GM12892 (cell line): ENCODE data around the gene AGBL5.
"Not testable (repeated sequence)": the region's sequence is repeated elsewhere in the genome, so short reads cannot be mapped to it uniquely, and the experiment has no call there.

ENCODE experiments used
- DNase-seq: peaks from one replicate; pipeline ENCODE4 v3.0.0; 2011; ENCODE audit not compliant: insufficient read length
- FAIRE-seq: peaks from 2 replicates; lab custom pipeline; 2011; peaks lifted over from hg19 to GRCh38; lab: Jason Lieb, UNC
- POLR2A ChIP-seq: IDR thresholded peaks from 2 replicates; pipeline ENCODE4 v1.6.1; 2011; ENCODE audit warnings: low read depth, low read length, control low read depth
- POLR2AphosphoS5 ChIP-seq: IDR thresholded peaks from 2 replicates; pipeline ENCODE4 v1.6.1; 2011; ENCODE audit warnings: low read depth, low read length, control low read depth
- TAF1 ChIP-seq: IDR thresholded peaks from 2 replicates; pipeline ENCODE4 v1.6.1; 2011; ENCODE audit warnings: low read depth, mild to moderate bottlenecking, control low read depth, low read length, borderline replicate concordance

AGBL5 gene

GRCh38 chr2:27099334-27099955, 48.0 kb downstream of the AGBL5 start:
- TF ChIP-seq POLR2AphosphoS5 (no peak), TAF1 (no peak), POLR2A (no peak)
- no peak for FAIRE-seq

DNA sequence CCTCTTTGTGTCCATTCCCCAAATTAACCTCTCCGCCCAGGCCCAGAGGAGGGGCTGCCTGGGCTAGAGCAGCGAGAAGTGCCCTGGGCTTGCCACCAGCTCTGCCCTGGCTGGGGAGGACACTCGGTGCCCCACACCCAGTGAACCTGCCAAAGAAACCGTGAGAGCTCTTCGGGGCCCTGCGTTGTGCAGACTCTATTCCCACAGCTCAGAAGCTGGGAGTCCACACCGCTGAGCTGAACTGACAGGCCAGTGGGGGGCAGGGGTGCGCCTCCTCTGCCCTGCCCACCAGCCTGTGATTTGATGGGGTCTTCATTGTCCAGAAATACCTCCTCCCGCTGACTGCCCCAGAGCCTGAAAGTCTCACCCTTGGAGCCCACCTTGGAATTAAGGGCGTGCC, 48.6 kb downstream of the AGBL5 start:
- TF ChIP-seq TAF1: no peak
- no peak for TF ChIP-seq POLR2A
- TF ChIP-seq POLR2AphosphoS5: no peak
- FAIRE-seq (no peak), DNase-seq (no peak)

More at GRCh38 chr2:27099334-27099955, 48.0 kb downstream of the AGBL5 start:
- no peak for DNase-seq

DNA sequence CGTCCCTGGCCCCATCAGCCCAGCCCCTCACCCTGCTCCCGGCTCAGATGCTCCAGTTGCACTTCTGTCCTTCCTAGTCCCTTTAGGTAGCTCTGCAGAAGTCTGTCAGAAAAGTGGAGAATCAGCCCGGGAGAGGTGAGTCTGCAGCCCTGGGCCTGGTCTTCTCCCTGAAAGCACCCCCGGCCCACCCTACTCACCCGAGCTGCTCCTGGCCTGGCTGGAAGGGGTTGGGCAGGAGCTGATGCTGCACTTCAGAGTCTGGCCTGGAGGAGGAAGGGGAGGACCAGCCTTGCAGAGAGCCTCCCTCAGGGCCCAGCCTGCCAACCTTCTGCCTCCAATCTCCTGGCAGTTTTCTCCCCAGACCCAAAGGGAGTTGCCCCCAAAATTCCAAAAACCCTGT, 50.9 kb downstream of the AGBL5 start:
- FAIRE-seq (no peak), DNase-seq (no peak)
- TF ChIP-seq POLR2AphosphoS5 (no peak), TAF1 (no peak), POLR2A (no peak)

GRCh38 chr2:27105981-27106380, 54.5 kb downstream of the AGBL5 start:
- TF ChIP-seq POLR2A: no peak
- TF ChIP-seq POLR2AphosphoS5: no peak
- no peak for TF ChIP-seq TAF1
- DNase-seq (no peak), FAIRE-seq (no peak)

DNA sequence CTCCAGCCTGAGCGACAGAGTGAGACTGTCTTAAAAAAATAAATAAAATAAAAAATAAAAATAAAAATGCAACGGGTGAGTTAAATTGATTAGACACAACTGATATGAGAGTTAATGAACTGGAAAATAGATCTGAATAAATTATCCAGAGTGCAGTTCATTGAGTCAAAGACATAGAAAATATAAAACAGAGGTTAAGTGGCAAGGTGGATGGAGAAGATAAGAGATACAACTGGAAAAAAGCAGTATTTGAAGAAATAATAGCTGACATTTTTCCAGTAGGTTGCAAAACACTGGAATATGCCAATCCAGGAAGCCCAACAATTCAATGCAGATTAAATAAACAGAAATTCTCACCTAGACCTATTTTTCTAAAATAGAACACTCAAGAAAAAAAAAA, 56.8 kb downstream of the AGBL5 start:
- no peak for TF ChIP-seq POLR2AphosphoS5
- no peak for TF ChIP-seq POLR2A
- no peak for FAIRE-seq
- DNase-seq: no peak

- no peak for FAIRE-seq
- no peak for DNase-seq
- no peak for TF ChIP-seq POLR2AphosphoS5
- no peak for TF ChIP-seq POLR2A
- TF ChIP-seq TAF1: no peak
Observed at GRCh38 chr2:27109083-27109482, 57.6 kb downstream of the AGBL5 start.

DNA sequence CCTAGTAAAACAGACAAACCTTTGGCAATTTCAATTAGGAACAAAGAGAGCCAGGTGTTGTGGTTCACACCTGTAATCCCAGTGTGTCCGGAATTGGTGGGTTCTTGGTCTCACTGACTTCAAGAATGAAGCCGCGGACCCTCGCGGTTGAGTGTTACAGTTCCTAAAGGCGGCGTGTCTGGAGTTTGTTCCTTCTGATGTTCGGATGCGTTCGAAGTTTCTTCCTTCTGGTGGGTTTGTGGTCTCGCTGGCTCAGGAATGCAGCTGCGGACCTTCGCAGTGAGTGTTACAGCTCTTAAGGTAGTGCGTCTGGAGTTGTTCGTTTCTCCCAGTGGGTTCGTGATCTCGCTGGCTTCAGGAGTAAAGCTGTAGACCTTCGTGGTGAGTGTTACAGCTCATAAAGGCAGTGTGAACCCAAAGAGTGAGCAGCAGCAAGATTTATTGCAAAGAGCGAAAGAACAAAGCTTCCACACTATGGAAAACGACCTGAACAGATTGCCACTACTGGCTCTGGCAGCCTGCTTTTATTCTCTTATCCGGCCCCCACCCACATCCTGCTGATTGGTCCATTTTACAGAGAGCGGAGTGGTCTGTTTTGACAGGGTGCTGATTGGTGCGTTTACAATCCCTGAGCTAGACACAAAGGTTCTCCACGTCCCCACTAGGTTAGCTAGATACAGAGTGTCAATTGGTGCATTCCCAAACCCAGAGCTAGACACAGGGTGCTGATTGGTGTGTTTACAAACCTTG, 59.3 kb downstream of the AGBL5 start:
- not testable (repeated sequence) for FAIRE-seq, DNase-seq

DNA sequence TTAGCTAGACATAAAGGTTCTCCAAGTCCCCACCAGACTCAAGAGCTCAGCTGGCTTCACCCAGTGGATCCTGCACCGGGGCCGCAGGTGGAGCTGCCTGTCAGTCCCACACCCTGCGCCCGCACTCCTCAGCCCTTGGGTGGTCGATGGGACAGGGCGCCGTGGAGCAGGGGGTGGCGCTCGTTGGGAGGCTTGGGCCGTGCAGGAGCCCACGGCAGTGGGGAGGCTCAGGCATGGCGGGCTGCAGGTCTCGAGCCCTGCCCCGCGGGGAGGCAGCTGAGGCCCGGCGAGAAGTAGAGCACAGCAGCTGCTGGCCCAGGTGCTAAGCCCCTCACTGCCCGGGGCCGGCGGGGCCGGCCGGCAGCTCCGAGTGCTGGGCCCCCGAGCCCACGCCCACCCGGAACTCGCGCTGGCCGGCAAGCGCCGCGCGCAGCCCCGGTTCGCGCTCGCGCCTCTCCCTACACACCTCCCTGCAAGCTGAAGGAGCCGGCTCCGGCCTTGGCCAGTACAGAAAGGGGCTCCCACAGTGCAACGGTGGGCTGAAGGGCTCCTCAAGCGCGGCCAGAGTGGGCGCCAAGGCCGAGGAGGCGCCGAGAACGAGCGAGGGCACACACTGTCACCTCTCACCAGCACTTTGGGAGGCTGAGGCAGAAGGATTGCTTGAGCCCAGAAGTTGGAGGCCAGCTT, 60.1 kb downstream of the AGBL5 start:
- not testable (repeated sequence) for FAIRE-seq, DNase-seq

GRCh38 chr2:27115519-27115918, 64.1 kb downstream of the AGBL5 start:
- FAIRE-seq (no peak), DNase-seq (no peak)
- TF ChIP-seq TAF1 (no peak), POLR2A (no peak), POLR2AphosphoS5 (no peak)

- no peak for DNase-seq
- no peak for FAIRE-seq
Observed at GRCh38 chr2:27117995-27118524, 66.6 kb downstream of the AGBL5 start.

GRCh38 chr2:27118525-27119329, 67.3 kb downstream of the AGBL5 start, which contains the start of gene CGREF1:
TSS of gene CGREF1 (minus strand) at chr2:27119128. CDS start at chr2:27104366, 14,762 bp downstream.
- DNase-seq: no peak
- peak; percentile 74 for FAIRE-seq
- TF ChIP-seq TAF1 (no peak), POLR2A (no peak), POLR2AphosphoS5 (no peak)

More at GRCh38 chr2:27117995-27118524, 66.6 kb downstream of the AGBL5 start:
- no peak for TF ChIP-seq POLR2A
- TF ChIP-seq POLR2AphosphoS5: no peak
- no peak for TF ChIP-seq TAF1

- not testable (repeated sequence) for DNase-seq, FAIRE-seq
Observed at GRCh38 chr2:27119330-27119670, 67.8 kb downstream of the AGBL5 start.
